SK-N-SH (cell line): Measurements from ENCODE around the gene LANCL3.

ENCODE experiments used
- CTCF ChIP-seq: fragments of 200-600 bp; sonication (generic); IDR thresholded peaks from 2 replicates; pipeline ENCODE4 v1.6.1; 2017; ENCODE audit warnings: antibody characterized with exemption, mild to moderate bottlenecking, moderate library complexity
- EZH2phosphoT487 ChIP-seq: fragments of 200-600 bp; sonication (generic); IDR thresholded peaks from 2 replicates; pipeline ENCODE4 v1.6.1; 2017; ENCODE audit warnings: low read depth, mixed run types, mild to moderate bottlenecking, antibody characterized with exemption, moderate library complexity, borderline replicate concordance
- GABPA ChIP-seq: IDR thresholded peaks from 2 replicates; pipeline ENCODE4 v1.4.0; 2012; ENCODE audit warnings: low read depth, mild to moderate bottlenecking
- GATA2 ChIP-seq: sonication (generic); formaldehyde crosslinking; IDR thresholded peaks from 2 replicates; pipeline ENCODE4 v1.5.0; 2020; ENCODE audit warnings: mild to moderate bottlenecking, missing genetic modification reagents
- JUND ChIP-seq: IDR thresholded peaks from 2 replicates; pipeline ENCODE4 v1.4.0; 2012
- MXI1 ChIP-seq: IDR thresholded peaks from 2 replicates; pipeline ENCODE4 v1.6.1; 2012; ENCODE audit warnings: mild to moderate bottlenecking, low read depth, low read length, improper control_type of control experiment
- NFIC ChIP-seq: IDR thresholded peaks from 2 replicates; pipeline ENCODE4 v1.4.0; 2012; ENCODE audit warnings: borderline replicate concordance
- NRF1 ChIP-seq: IDR thresholded peaks from 2 replicates; pipeline ENCODE4 v1.6.1; 2012; ENCODE audit warnings: low read depth, mild to moderate bottlenecking, low read length
- POLR2AphosphoS5 ChIP-seq: IDR thresholded peaks from 2 replicates; pipeline ENCODE4 v1.6.1; 2012; ENCODE audit warnings: low read depth, low read length
- RCOR1 ChIP-seq: fragments of 150-350 bp; IDR thresholded peaks from 2 replicates; pipeline ENCODE4 v1.6.1; 2017; ENCODE audit warnings: antibody characterized with exemption, low read length
- SIN3A ChIP-seq: IDR thresholded peaks from 2 replicates; pipeline ENCODE4 v1.6.1; 2012; ENCODE audit warnings: low read depth, mild to moderate bottlenecking, low read length, moderate library complexity, borderline replicate concordance
- SMC3 ChIP-seq: IDR thresholded peaks from 2 replicates; pipeline ENCODE4 v1.6.1; 2012; ENCODE audit warnings: low read depth, low read length, improper control_type of control experiment
- TCF12 ChIP-seq: IDR thresholded peaks from 2 replicates; pipeline ENCODE4 v1.4.0; 2012
- TEAD4 ChIP-seq: IDR thresholded peaks from 2 replicates; pipeline ENCODE4 v1.4.0; 2012; ENCODE audit warnings: mild to moderate bottlenecking, borderline replicate concordance; ENCODE audit not compliant: insufficient read depth

- TF ChIP-seq SMC3 = no peak
- no peak for TF ChIP-seq CTCF
- no peak for TF ChIP-seq JUND
- no peak for TF ChIP-seq MXI1
- no peak for TF ChIP-seq EZH2phosphoT487
- no peak for TF ChIP-seq GABPA
- no peak for TF ChIP-seq TCF12
- TF ChIP-seq NFIC = no peak
- TF ChIP-seq POLR2AphosphoS5 = no peak
- TF ChIP-seq RCOR1 = no peak
- no peak for TF ChIP-seq NRF1
- TF ChIP-seq TEAD4 = no peak
- no peak for TF ChIP-seq GATA2
- no peak for TF ChIP-seq SIN3A
These were observed 36.7 kb downstream of the LANCL3 start for GRCh38 chrX:37608156-37608555.
